MV-4-11 (cell line): ENCODE data around the gene ARHGEF19.
A peak's percentile ranks its signal among the peaks of the same experiment; 100 is the strongest.
"Not testable (repeated sequence)": the region's sequence is repeated elsewhere in the genome, so short reads cannot be mapped to it uniquely, and the experiment has no call there.

Source experiments
- DNase-seq: peaks from one replicate; lab custom pipeline; 2025; lab: John Stamatoyannopoulos, UW

The ARHGEF19 gene

GRCh38 chr1:16219968-16220500, 7.6 kb upstream of the ARHGEF19 start:
- DNase-seq, result no peak

- DNase-seq, result no peak
Observed at GRCh38 chr1:16218674-16219071, 6.2 kb upstream of the ARHGEF19 start.

GRCh38 chr1:16218014-16218673, 5.7 kb upstream of the ARHGEF19 start:
- no peak for DNase-seq

GRCh38 chr1:16217061-16217785, 4.8 kb upstream of the ARHGEF19 start:
- DNase-seq, result peak; percentile 91

GRCh38 chr1:16215882-16216753, 3.7 kb upstream of the ARHGEF19 start:
- DNase-seq, result peak; percentile 44

- not testable (repeated sequence) for DNase-seq
Observed at GRCh38 chr1:16215240-16215639, 2.8 kb upstream of the ARHGEF19 start.

GRCh38 chr1:16213544-16213943, 1.1 kb upstream of the ARHGEF19 start:
- not testable (repeated sequence) for DNase-seq

GRCh38 chr1:16213013-16213412, 561 bp upstream of the ARHGEF19 start:
- no peak for DNase-seq

- no peak for DNase-seq
Observed at GRCh38 chr1:16211824-16212223, 628 bp downstream of the ARHGEF19 start.

GRCh38 chr1:16210581-16210980, 1.9 kb downstream of the ARHGEF19 start:
- DNase-seq, result no peak

GRCh38 chr1:16209847-16210407, 2.5 kb downstream of the ARHGEF19 start:
- DNase-seq, result no peak

- no peak for DNase-seq
Observed at GRCh38 chr1:16209132-16209846, 3.2 kb downstream of the ARHGEF19 start.

- DNase-seq, result peak; percentile 20
Observed at GRCh38 chr1:16208270-16208987, 4.0 kb downstream of the ARHGEF19 start.

- DNase-seq, result no peak
Observed at GRCh38 chr1:16207318-16208269, 4.9 kb downstream of the ARHGEF19 start.

- DNase-seq, result peak; percentile 96
Observed at GRCh38 chr1:16206547-16207317, 5.7 kb downstream of the ARHGEF19 start.

GRCh38 chr1:16205891-16206546, 6.4 kb downstream of the ARHGEF19 start:
- DNase-seq, result no peak

- no peak for DNase-seq
Observed at GRCh38 chr1:16205334-16205671, 7.1 kb downstream of the ARHGEF19 start.

GRCh38 chr1:16204634-16205333, 7.7 kb downstream of the ARHGEF19 start:
- DNase-seq, result no peak
